ENCODE results near the gene KCNK5. TPM values are rescaled to one million over a fixed set of nuclear protein-coding genes. Genes with fewer than 3 reads are reported as not detected.

The KCNK5 gene
- polyA plus RNA-seq, 1 donor = 31.4 TPM

DNA sequence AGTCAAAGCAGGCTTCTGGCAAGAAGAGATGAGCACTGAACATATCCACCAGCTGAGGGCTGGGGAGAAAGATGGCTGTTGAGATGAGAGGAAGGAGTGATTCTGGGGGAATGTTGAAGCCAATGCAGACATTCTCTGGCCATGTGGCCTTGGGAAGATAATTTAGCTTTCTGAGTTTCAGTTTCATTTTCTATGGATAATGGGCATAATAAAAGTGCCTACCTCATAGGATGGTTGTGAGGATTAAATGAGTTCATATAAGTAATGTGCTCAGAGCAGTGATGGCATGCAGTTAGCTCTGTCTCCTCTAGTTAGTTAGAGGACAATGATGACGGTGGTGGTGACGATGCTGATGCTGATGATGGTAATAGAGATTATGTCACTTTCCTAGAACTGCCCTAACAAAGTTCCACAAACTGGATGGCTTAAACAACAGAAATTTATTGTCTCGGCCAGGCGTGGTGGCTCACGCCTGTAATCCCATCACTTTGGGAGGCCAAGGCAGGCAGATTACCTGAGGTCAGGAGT is 18.5 kb upstream of the KCNK5 start:
- Histone ChIP-seq H3K9me3 (ENCODE audit: control insufficient read depth, low read depth, low read length) (no peaks in the 10 kb centered on the region), H3K4me1 (ENCODE audit: control insufficient read depth, insufficient read depth, low read length) (peaks cover 9% of the 10 kb centered on the region), H3K36me3 (ENCODE audit: control insufficient read depth, insufficient read depth, low read length) (no peaks in the 10 kb centered on the region), H3K27ac (ENCODE audit: low read length) (no peak overlapping the region), H3K4me3 (ENCODE audit: low read length) (no peak overlapping the region), H3K27me3 (ENCODE audit: control insufficient read depth, insufficient read depth, low read length) (no peaks in the 10 kb centered on the region)
- DNase-seq = peak in 1 of 2 donors; percentile 67
- WGBS (ENCODE audit: insufficient coverage, low lambda C conversion rate) = no CpG with 5 or more reads among the region's 5 CpGs

DNA sequence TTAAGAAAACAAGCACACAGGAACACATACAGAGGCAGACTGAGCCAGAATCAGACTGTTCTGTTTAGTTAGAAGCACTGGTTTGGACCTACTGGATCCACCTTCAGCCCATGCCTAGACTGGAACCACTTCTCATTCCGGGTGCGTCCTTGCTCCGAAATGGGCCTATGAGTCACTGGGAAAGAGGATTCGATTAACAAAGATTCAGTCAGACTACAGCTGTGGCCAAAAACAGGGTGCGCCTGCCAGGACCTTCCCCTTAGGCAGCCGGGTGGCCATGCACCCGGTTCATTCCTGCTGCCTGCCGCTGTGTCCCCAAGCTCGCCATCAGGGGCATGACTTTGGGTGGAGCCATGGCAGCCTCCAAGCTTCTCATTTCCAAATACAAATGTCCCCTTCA is 14.5 kb upstream of the KCNK5 start:
- H3K4me3 ChIP-seq (ENCODE audit: low read length) = no peak overlapping the region
- peaks cover 22% of the 10 kb centered on the region for H3K4me1 ChIP-seq (ENCODE audit: control insufficient read depth, insufficient read depth, low read length)
- H3K9me3 ChIP-seq (ENCODE audit: control insufficient read depth, low read depth, low read length) = no peaks in the 10 kb centered on the region
- DNase-seq = no peak
- no peaks in the 10 kb centered on the region for H3K36me3 ChIP-seq (ENCODE audit: control insufficient read depth, insufficient read depth, low read length)
- H3K27ac ChIP-seq (ENCODE audit: low read length) = no peak overlapping the region
- H3K27me3 ChIP-seq (ENCODE audit: control insufficient read depth, insufficient read depth, low read length) = no peaks in the 10 kb centered on the region
- WGBS (ENCODE audit: insufficient coverage, low lambda C conversion rate) = 80% methylated on average over 2 of the region's 9 CpGs

- Histone ChIP-seq H3K36me3 (ENCODE audit: control insufficient read depth, insufficient read depth, low read length) (no peaks in the 10 kb centered on the region), H3K27ac (ENCODE audit: low read length) (no peak overlapping the region), H3K4me3 (ENCODE audit: low read length) (no peak overlapping the region), H3K27me3 (ENCODE audit: control insufficient read depth, insufficient read depth, low read length) (no peaks in the 10 kb centered on the region), H3K9me3 (ENCODE audit: control insufficient read depth, low read depth, low read length) (no peaks in the 10 kb centered on the region), H3K4me1 (ENCODE audit: control insufficient read depth, insufficient read depth, low read length) (peaks cover 18% of the 10 kb centered on the region)
- WGBS (ENCODE audit: insufficient coverage, low lambda C conversion rate) = no CpG with 5 or more reads among the region's 3 CpGs
- no peak for DNase-seq
These were observed 11.0 kb upstream of the KCNK5 start for GRCh38 chr6:39240155-39240757.

GRCh38 chr6:39239527-39240154 is 10.4 kb upstream of the KCNK5 start:
- Histone ChIP-seq H3K27ac (ENCODE audit: low read length) (no peak overlapping the region), H3K9me3 (ENCODE audit: control insufficient read depth, low read depth, low read length) (no peaks in the 10 kb centered on the region), H3K4me3 (ENCODE audit: low read length) (no peak overlapping the region), H3K27me3 (ENCODE audit: control insufficient read depth, insufficient read depth, low read length) (no peaks in the 10 kb centered on the region), H3K4me1 (ENCODE audit: control insufficient read depth, insufficient read depth, low read length) (peaks cover 18% of the 10 kb centered on the region), H3K36me3 (ENCODE audit: control insufficient read depth, insufficient read depth, low read length) (no peaks in the 10 kb centered on the region)
- WGBS (ENCODE audit: insufficient coverage, low lambda C conversion rate) = no CpG with 5 or more reads among the region's 7 CpGs
- DNase-seq = peak in 1 of 2 donors; percentile 80

GRCh38 chr6:39236742-39237141 is 7.5 kb upstream of the KCNK5 start:
- no peaks in the 10 kb centered on the region for H3K9me3 ChIP-seq (ENCODE audit: control insufficient read depth, low read depth, low read length)
- no peak overlapping the region for H3K4me3 ChIP-seq (ENCODE audit: low read length)
- DNase-seq = no peak
- H3K27me3 ChIP-seq (ENCODE audit: control insufficient read depth, insufficient read depth, low read length) = no peaks in the 10 kb centered on the region
- WGBS (ENCODE audit: insufficient coverage, low lambda C conversion rate) = 100% methylated on average over 1 of the region's 3 CpGs
- no peaks in the 10 kb centered on the region for H3K36me3 ChIP-seq (ENCODE audit: control insufficient read depth, insufficient read depth, low read length)
- no peak overlapping the region for H3K27ac ChIP-seq (ENCODE audit: low read length)
- peaks cover 23% of the 10 kb centered on the region for H3K4me1 ChIP-seq (ENCODE audit: control insufficient read depth, insufficient read depth, low read length)

- Histone ChIP-seq H3K9me3 (ENCODE audit: control insufficient read depth, low read depth, low read length) (peaks cover 3% of the 10 kb centered on the region), H3K4me3 (ENCODE audit: low read length) (no peak overlapping the region), H3K36me3 (ENCODE audit: control insufficient read depth, insufficient read depth, low read length) (no peaks in the 10 kb centered on the region), H3K4me1 (ENCODE audit: control insufficient read depth, insufficient read depth, low read length) (peaks cover 5% of the 10 kb centered on the region), H3K27me3 (ENCODE audit: control insufficient read depth, insufficient read depth, low read length) (peaks cover 3% of the 10 kb centered on the region), H3K27ac (ENCODE audit: low read length) (no peak overlapping the region)
- no peak for DNase-seq
- no CpG with 5 or more reads among the region's 8 CpGs for WGBS (ENCODE audit: insufficient coverage, low lambda C conversion rate)
These were observed 4.1 kb upstream of the KCNK5 start for GRCh38 chr6:39233333-39233732.

DNA sequence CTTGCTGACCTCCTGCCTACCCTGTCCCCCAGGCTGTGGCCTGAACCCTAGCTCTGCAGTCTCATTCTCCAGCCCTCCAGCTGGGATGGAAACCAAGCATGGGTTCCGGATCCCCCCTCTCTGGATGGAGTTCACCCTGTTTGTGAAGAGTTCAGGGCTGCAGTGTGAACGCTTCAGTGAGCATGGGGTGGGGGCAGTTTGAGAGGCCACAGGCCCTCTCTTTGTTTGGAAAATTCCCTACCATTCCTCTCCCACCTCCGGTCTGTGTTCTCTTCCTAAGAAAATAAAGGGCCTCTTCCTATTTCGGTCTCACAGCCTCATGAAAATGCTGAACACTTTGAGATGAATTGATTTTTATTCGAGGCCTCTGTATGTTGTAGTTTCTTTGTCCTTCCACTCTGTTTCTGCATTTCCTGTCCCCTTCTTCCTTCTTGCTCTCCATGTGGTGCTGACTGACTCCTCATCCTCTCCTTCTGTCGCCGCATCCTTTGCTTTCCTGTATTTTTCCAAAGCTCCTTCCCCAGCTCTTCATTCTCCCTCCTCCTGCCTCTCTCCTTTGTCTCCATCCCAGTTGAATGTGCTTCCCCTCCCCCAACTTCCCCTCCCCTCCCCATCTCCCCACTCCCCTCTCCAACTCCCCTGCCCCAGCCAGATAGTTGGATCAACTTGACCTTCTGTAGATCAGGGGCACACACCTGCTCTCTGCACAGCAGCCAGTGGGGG is 2.4 kb upstream of the KCNK5 start:
- Histone ChIP-seq H3K27ac (ENCODE audit: low read length) (no peak overlapping the region), H3K4me3 (ENCODE audit: low read length) (no peak overlapping the region), H3K36me3 (ENCODE audit: control insufficient read depth, insufficient read depth, low read length) (no peaks in the 10 kb centered on the region), H3K27me3 (ENCODE audit: control insufficient read depth, insufficient read depth, low read length) (peaks cover 3% of the 10 kb centered on the region), H3K9me3 (ENCODE audit: control insufficient read depth, low read depth, low read length) (peaks cover 3% of the 10 kb centered on the region), H3K4me1 (ENCODE audit: control insufficient read depth, insufficient read depth, low read length) (peaks cover 7% of the 10 kb centered on the region)
- WGBS (ENCODE audit: insufficient coverage, low lambda C conversion rate) = 80% methylated on average over 1 of the region's 7 CpGs
- no peak for DNase-seq

GRCh38 chr6:39230654-39231035 is 1.4 kb upstream of the KCNK5 start:
- no CpG with 5 or more reads among the region's 3 CpGs for WGBS (ENCODE audit: insufficient coverage, low lambda C conversion rate)
- H3K36me3 ChIP-seq (ENCODE audit: control insufficient read depth, insufficient read depth, low read length) = no peaks in the 10 kb centered on the region
- no peak overlapping the region for H3K27ac ChIP-seq (ENCODE audit: low read length)
- DNase-seq = no peak
- H3K4me3 ChIP-seq (ENCODE audit: low read length) = no peak overlapping the region
- peaks cover 3% of the 10 kb centered on the region for H3K27me3 ChIP-seq (ENCODE audit: control insufficient read depth, insufficient read depth, low read length)
- peaks cover 3% of the 10 kb centered on the region for H3K9me3 ChIP-seq (ENCODE audit: control insufficient read depth, low read depth, low read length)
- H3K4me1 ChIP-seq (ENCODE audit: control insufficient read depth, insufficient read depth, low read length) = peaks cover 17% of the 10 kb centered on the region

DNA sequence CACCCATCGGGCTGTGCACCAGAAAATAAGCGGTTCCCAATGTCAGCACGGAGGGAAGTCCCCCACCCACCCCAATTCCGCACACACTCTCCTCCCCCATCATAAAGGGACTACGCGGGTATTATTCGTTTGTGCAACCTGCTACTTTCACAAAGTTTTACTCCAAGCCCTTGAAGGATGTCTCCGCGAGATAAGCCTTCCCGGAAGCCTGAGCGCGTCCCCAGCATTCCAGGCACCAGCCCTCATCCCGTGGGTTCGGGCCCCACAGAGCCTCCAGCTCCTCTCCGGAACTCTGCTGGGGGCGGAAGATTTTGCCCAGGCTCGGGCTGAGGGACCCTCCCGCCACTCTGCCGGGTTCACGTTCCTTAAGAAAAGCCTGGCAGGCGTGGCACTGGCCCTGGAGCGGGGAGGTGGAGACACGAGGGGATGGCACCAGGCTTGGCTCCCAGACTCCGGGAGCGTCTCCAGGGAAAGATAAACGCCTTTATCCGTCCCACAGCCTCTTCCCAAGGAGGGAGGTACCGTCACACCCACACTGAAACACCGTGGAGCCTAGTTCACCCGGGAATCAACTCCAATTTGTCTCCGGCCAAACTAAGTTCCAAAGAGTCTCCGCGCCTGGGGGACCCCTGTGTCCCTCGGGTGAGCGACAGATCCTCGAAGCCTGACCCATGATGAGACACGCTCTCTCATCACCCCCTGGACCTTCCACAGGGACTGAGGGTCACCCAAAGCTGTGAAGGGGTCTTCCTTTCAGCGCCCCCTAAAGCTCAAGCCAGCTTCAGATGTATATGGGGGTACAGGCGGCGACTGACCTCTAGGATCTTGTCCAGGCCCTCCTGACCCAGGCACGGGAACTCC is 934 bp downstream of the KCNK5 start:
- peaks cover 3% of the 10 kb centered on the region for H3K36me3 ChIP-seq (ENCODE audit: control insufficient read depth, insufficient read depth, low read length)
- peaks cover 3% of the 10 kb centered on the region for H3K9me3 ChIP-seq (ENCODE audit: control insufficient read depth, low read depth, low read length)
- no peak for DNase-seq
- H3K4me1 ChIP-seq (ENCODE audit: control insufficient read depth, insufficient read depth, low read length) = peaks cover 38% of the 10 kb centered on the region
- H3K27me3 ChIP-seq (ENCODE audit: control insufficient read depth, insufficient read depth, low read length) = peaks cover 3% of the 10 kb centered on the region
- WGBS (ENCODE audit: insufficient coverage, low lambda C conversion rate) = no CpG with 5 or more reads among the region's 41 CpGs
- peak overlapping the region; percentile 73 for H3K27ac ChIP-seq (ENCODE audit: low read length)
- peak overlapping the region; percentile 85 for H3K4me3 ChIP-seq (ENCODE audit: low read length)

DNA sequence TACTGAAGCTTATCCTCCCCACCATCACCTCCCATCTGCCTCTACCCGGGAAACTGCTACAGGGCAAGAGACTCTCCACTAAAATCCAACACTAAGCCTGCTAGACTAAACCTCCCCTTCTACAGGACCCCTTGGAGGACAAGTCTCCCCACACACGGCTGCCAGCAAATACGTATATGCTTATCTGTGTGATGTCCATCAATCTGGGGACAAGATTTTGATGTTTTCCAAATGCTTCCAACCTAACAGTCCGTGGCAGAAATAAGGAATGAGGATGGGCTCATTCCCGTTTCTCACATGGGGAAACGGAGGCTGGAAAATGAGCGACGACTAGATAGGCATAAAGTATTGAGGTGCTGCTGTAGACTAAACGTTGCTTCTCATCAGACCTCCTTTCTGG is 1.8 kb downstream of the KCNK5 start:
- Histone ChIP-seq H3K27ac (ENCODE audit: low read length) (peak overlapping the region; percentile 88), H3K9me3 (ENCODE audit: control insufficient read depth, low read depth, low read length) (peaks cover 3% of the 10 kb centered on the region), H3K36me3 (ENCODE audit: control insufficient read depth, insufficient read depth, low read length) (peaks cover 8% of the 10 kb centered on the region), H3K27me3 (ENCODE audit: control insufficient read depth, insufficient read depth, low read length) (peaks cover 3% of the 10 kb centered on the region), H3K4me1 (ENCODE audit: control insufficient read depth, insufficient read depth, low read length) (peaks cover 34% of the 10 kb centered on the region), H3K4me3 (ENCODE audit: low read length) (peak overlapping the region; percentile 85)
- 71% methylated on average over 4 of the region's 9 CpGs for WGBS (ENCODE audit: insufficient coverage, low lambda C conversion rate)
- no peak for DNase-seq

All from large intestine (tissue), 3 donors.